ENCODE results near the gene CD244.
A peak's percentile ranks its signal among the peaks of the same experiment; 100 is the strongest.
"Not testable (repeated sequence)": the region's sequence is repeated elsewhere in the genome, so short reads cannot be mapped to it uniquely, and the experiment has no call there.

CD244 gene

GRCh38 chr1:160862203-160863060, at the start of gene CD244:
Gene CD244 (minus strand): TSS chr1:160862887. CDS start chr1:160862677, 210 bp downstream.
- peak; percentile 18 for DNase-seq

GRCh38 chr1:160911925-160912324, 49.2 kb upstream of the CD244 start:
- no peak for DNase-seq

GRCh38 chr1:160911441-160911840, 48.8 kb upstream of the CD244 start:
- DNase-seq, result no peak

- no peak for DNase-seq
These were observed 47.6 kb upstream of the CD244 start for GRCh38 chr1:160910170-160910750.

GRCh38 chr1:160907976-160908375, 45.3 kb upstream of the CD244 start:
- DNase-seq, result no peak

- no peak for DNase-seq
These were observed 42.9 kb upstream of the CD244 start for GRCh38 chr1:160905617-160905989.

- no peak for DNase-seq
These were observed 42.3 kb upstream of the CD244 start for GRCh38 chr1:160904783-160905616.

GRCh38 chr1:160902251-160902650, 39.6 kb upstream of the CD244 start:
- not testable (repeated sequence) for DNase-seq

- no peak for DNase-seq
These were observed 39.1 kb upstream of the CD244 start for GRCh38 chr1:160901768-160902167.

GRCh38 chr1:160900683-160901082, 38.0 kb upstream of the CD244 start:
- not testable (repeated sequence) for DNase-seq

GRCh38 chr1:160894368-160895135, 31.9 kb upstream of the CD244 start:
- DNase-seq, result not testable (repeated sequence)

- DNase-seq, result no peak
These were observed 28.8 kb upstream of the CD244 start for GRCh38 chr1:160891474-160891873.

GRCh38 chr1:160888926-160889325, 26.2 kb upstream of the CD244 start:
- no peak for DNase-seq

- no peak for DNase-seq
These were observed 24.4 kb upstream of the CD244 start for GRCh38 chr1:160887071-160887470.

- DNase-seq, result no peak
These were observed 22.4 kb upstream of the CD244 start, which contains the start of gene ITLN1 for GRCh38 chr1:160885042-160885441. Gene ITLN1 (minus strand): TSS chr1:160885180. CDS start chr1:160884877, 303 bp downstream.

- no peak for DNase-seq
These were observed 21.9 kb upstream of the CD244 start for GRCh38 chr1:160884579-160884978.

GRCh38 chr1:160883581-160884513, 21.2 kb upstream of the CD244 start:
- no peak for DNase-seq

GRCh38 chr1:160882582-160882981, 19.9 kb upstream of the CD244 start:
- no peak for DNase-seq

- not testable (repeated sequence) for DNase-seq
These were observed 18.6 kb upstream of the CD244 start for GRCh38 chr1:160881264-160881663.

GRCh38 chr1:160880216-160880615, 17.5 kb upstream of the CD244 start:
- DNase-seq, result no peak

GRCh38 chr1:160879056-160879455, 16.4 kb upstream of the CD244 start:
- DNase-seq, result no peak
